GM19397 (cell line): Measurements from ENCODE around the gene ANKMY1.

ENCODE experiments used
- ATAC-seq: cut with Tn5 transposase; IDR thresholded peaks from one replicate; pipeline ENCODE4 v1.9.1; 2021; ENCODE audit warnings: mild to moderate bottlenecking, moderate library complexity; ENCODE audit not compliant: unreplicated experiment

Gene ANKMY1, protein sequence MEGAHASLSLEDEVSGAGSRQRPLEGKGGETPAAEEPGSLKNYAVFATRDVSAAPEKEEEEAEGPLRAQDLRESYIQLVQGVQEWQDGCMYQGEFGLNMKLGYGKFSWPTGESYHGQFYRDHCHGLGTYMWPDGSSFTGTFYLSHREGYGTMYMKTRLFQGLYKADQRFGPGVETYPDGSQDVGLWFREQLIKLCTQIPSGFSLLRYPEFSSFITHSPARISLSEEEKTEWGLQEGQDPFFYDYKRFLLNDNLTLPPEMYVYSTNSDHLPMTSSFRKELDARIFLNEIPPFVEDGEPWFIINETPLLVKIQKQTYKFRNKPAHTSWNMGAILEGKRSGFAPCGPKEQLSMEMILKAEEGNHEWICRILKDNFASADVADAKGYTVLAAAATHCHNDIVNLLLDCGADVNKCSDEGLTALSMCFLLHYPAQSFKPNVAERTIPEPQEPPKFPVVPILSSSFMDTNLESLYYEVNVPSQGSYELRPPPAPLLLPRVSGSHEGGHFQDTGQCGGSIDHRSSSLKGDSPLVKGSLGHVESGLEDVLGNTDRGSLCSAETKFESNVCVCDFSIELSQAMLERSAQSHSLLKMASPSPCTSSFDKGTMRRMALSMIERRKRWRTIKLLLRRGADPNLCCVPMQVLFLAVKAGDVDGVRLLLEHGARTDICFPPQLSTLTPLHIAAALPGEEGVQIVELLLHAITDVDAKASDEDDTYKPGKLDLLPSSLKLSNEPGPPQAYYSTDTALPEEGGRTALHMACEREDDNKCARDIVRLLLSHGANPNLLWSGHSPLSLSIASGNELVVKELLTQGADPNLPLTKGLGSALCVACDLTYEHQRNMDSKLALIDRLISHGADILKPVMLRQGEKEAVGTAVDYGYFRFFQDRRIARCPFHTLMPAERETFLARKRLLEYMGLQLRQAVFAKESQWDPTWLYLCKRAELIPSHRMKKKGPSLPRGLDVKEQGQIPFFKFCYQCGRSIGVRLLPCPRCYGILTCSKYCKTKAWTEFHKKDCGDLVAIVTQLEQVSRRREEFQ

DNA sequence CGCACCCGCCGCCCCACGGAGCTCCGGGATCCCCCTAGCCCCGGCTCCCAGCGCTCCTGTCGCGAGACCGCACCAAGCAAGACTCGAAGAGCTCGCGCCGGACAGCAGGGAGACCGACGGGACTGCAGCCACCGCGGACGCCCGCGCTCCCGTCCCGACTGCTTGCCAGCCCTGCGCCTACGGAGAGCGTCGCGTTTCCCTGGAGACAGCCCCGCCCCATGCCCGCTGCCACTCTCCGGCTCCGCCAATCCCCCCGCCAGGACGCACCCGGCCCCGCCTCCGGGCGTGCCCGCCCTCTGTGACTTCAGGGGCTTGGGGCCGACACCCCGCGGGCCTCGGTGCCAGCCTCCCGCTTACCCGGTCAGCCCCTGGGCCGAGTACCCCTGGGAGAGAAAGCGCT is at the start of gene ANKMY1:
TSS of gene ANKMY1 (minus strand) at position 181 of the 400 bp plus-strand sequence. CDS start 653 bp downstream, outside the sequence.
- no peak for ATAC-seq

DNA sequence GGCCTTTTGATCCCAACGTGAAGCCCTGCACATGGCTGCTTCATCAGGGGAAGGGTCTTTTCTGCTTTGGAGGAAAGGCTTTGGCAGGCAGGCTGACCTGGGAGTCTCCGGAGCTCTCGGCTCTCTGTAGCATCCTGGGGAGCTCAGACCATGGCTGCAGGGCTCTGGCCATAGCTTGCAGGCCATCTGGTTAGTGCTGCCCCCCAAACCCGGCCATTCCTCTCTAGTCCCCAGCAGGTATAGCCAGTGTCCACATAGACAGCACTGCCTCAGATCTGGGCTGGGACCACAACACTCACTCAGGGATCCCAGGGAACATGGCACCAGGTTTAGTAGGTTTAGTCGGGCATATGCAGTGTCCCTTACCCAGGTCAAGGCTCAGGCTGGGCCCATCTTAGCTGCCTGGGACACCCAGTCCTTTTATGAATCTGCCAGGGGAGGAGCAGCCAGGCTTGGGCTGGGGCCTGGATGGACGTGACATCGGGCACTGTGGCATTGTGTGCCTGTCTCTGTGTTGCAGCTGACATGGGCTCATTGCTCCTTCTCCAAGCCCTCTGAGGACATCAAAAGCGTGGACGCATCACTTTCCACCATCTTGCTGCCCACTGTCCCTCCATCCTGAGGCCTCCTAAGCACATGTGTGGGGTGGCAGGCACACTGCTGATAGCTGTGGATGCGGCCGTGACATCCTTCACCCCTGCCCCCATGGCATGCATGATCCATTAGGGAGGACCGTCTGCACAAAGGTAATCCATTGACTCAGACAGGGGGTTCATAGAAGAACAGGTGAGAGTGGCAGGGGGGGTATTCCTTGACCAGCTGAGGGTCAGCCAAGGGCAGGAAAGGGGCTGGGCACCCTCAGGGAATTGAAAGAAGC is 48.3 kb upstream of the ANKMY1 start:
- no peak for ATAC-seq

DNA sequence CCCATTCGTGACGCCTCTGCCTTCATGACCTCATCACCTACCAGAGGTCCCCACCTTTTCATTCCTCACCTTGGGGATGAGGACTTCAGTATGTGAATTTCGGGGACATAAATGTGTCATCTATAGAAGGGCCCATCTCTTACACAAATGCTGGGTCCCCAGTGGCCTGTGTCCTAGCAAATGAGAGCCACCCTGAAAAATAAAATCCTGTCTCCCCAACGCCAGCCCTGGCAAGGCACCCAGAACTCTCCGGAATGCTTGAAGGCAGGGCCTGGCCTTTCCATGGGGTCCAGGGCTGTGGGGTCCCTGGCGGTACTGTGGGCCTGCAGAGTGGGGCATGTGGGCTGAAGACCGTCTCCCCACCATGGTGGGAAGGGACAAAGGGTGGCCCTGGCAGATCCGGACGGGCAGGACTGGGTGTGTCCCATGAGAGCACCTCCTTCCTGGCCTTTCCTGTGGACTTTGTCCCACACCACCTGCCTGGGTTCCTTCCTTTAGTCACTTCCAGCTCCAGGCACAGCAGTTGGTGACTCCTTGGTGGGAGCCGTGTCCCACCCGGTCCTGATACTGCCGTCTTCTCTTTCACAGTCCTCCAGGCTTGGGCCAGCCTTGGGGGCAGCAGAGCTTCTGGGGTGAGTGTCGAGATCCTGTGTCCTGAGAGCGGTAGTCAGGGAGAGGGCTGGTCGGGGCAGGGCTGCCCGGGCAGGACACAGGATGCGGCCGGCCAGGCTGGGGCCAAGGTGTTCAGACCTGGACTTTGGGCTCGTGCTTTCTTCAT is 47.3 kb upstream of the ANKMY1 start:
- no peak for ATAC-seq

DNA sequence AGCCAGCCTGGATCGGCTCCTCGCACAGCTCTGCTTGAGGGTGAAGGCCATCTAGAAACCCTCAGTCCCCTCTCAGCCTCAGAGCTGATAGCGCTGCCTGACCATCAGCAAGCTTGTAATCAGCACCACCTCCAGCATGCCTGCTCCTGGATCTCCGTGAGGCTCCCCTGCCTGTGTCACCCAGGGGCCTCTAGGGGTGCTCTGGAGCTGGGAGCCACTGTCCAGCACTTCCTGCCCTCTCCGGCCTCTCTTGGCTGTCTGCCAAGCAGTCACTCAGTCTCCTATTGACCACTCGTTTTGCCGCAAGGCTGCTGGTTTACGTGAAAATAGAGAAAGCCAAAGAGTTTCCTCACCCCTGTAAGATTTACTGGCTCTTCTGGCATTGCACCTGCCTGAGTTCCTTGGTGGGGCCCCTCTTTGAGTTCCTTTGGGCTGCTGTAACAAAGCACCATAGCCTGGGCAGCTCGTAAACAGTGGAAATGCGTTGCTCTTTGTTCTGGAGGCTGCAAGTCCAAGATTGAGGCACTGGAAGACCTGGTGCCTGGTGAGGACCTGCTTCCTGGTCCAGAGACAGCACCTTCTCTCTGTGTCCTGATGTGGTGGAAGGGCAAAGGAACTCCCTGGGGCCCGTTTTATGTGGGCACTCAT is 46.6 kb upstream of the ANKMY1 start:
- no peak for ATAC-seq

DNA sequence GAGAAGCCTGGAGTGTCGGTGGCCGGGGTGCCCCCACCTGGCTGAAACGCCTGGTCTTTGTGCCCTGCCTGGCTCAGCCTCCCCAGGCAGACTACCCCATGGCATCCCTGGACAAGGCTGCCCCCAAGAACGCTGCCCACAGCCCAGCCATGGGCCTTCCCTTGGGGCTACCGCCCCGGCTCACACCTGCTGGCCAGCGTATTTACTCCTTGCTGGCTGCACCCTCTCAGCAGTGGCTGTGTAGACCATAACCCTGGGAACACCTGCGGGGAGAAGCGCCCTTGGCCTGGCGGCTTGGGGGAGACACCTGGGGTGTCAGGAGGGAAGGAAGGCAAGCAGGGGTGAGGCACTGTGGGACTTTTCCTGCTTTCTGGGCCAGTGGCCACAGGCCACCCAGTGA is 46.1 kb upstream of the ANKMY1 start:
- no peak for ATAC-seq

DNA sequence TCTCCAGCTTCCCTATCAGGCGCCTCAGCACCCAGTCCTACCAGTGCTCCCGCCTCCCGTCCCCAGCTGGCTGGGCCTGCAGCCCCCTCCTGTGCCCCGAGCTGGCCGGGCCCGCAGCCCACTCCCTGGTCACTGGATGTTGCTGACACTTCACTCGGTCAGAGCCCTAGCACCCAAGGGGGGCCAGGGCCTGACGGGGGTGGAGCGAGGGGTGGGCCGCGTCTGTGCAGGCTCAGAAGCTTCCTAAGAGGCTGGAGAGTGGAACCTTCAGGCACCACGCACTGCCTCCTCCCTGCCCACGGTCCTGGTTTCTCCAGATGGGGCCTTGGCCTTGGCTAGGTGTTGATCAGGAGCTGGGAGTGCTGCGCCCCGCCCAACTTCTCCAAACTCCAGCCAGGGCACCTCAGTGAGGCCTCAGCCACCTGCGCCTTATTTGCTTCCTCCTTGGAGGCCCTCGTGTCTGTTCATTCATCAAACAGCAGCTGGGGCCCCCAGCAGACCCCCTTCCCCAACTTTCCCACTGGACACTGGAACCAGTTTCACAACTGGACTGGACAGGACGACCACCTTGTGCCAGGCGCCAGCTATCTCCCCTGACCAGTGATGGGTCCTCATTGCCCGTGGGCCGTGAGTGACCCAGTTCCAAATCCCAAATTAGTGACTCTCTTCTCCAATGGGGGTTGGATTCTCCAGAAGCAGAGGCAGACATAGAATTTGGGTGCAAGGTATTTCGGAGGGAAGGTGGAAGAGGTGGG is 45.5 kb upstream of the ANKMY1 start:
- ATAC-seq = no peak

DNA sequence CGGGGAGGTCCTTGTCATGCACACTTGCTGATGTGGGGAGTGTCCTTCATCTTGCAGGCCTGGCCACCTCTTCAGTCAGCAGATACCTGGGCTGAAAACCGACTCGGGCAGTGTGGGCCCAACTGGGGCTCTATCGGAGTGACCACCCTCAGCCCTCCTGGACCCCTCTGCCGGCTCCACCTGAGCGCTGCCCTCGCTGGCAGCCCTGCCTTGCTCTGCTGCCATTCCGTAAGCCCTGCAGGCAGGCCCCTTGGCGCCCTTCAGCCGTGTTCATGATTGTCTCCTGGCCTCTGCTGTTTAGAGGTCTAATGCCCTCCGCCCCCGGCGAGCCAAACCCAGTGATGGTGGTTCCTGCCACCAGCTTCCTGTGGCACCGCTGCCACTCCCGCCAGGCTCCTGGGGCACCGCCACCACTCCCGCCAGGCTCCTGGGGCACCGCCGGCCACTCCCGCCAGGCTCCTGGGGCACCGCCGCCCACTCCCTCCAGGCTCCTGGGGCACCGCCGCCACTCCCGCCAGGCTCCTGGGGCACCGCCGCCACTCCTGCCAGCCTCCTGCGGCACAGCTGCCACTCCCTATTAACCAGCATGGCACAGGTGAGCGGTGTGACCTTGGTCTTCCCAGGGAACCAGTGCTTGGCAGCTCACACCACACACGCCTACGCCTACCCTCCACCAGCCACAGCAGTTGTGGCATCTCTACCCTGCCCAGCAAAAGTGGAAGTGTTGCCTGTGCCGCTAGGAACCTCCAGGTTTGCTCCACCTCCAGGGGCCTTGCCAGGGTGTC is 44.7 kb upstream of the ANKMY1 start:
- ATAC-seq = no peak

DNA sequence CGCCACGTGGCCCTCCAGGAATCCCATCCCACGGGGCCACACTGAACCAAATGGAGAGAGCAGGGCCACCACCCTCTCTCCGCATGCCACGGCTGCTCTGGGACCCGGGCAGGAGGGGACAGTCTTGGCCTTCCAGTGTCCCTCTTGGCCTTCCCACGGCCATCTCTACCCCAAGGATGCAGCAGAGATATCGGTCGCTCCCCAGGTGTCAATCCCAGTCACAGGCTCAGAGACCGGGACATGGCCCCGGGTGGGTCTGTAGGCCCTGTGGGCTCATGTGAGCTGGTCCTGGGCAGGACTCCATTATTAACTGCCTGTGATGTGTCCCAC is 44.0 kb upstream of the ANKMY1 start:
- no peak for ATAC-seq

DNA sequence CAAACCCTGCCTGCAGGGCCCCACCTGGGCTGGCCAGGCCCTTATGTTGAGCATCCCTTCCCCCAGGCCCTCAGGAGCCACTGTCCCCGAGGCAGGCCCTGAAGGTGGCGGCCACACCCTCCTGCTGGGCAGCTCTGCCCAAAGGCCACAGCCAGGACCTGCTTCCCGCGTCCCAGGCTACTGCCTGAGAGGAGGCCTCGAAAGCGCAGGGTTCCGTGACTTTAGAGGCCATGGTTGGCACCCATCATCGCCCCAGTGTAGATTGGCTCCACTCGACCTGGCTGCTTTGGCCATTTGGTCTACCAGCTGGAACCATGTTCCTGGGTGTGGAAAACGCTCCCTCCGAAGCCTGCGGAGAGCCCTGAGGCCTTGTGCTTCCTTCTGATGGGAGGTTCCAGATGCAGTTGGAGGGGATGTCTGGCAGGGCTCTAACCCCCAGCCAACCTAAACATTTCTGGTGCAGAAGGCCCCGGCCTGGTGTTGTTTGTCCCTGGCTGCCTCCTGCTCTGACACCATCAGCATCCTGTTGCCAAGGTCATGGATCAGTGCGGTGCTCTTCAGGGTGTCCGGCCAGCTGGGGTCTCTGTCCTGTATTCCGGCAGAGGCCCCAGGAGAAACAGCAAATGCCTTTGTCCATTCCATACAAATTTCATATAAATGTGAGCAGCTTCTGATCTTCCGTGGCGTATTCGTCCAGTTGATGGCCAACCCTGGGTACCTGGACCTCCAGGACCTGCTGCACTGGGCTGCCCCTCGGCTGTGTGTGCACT is 43.5 kb upstream of the ANKMY1 start:
- no peak for ATAC-seq

DNA sequence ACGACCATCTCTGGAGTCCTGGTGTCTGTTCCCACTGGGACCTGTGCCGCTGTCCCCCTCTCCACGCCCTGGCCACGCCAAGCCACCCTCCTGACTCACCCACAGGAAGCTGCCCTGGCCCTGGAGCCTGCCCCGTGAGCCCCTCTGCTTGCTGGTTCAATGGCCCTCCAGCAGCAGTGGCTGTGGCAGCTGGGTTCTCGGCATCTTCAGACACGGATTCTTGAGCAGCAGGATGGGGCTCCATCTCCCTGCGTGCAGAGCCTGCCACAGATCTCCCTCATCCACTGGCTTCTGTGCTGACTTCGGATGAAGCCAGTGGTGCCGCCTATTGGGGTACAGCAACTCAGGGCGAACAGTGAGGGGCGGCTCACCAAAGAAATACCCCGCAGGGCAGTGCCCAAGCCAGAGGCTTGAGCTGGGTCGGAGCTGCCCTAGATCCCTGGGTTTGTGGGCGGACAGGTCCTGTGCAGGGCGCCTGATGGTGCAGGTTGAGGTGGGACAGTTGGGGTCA is 42.7 kb upstream of the ANKMY1 start:
- ATAC-seq = no peak

DNA sequence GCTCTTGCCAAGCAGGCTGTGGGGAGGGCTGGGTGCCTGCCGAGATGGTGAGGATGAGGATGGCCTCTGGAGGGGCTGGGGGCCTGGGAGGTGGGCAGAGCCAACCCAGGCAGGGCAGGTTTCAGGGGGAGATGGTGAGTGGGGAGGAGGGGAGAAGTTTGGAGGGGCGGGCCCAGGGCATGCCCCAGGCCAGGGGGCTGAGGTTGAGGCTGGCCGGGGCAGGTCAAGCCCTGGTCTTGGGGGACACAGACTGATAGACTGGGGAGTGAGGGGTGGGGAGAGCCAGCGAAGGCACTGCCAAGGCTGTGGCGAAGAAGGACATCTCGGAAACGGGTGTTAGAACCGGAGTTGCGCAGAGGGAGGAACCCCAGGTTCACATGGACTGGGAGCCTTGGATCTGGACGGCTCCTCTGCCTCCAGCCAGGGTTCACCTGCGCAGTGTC is 41.4 kb upstream of the ANKMY1 start:
- no peak for ATAC-seq

DNA sequence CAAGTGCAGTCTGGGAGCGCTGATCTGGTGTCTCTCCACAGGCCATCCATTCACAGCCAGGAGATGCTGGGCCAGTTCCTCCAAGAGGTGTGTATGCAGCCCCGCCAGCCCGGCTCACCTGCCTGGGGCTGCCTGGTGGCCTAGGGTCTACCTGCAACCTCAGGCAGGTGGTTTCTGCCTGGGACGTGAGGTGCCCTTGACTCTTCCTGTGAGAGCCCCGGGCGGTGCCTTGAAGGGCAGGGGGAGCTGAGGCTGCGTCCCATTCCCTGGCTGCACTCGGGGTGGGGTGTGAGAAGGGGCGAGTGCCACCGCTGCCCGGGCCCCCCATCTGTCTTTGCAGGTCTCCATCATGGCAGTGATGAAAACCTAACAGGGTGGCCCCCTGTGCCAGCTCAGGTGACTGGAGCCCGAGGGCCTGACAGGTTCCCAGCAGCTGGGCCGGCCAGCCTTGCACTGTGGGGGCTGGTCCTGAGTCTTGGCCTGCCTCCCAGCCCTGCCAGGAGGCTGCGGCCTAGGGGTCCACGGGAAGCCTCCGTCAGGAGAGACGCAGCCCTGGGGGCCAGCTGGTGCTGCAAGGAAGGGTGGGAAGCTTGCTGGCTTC is 40.6 kb upstream of the ANKMY1 start:
- ATAC-seq = no peak

DNA sequence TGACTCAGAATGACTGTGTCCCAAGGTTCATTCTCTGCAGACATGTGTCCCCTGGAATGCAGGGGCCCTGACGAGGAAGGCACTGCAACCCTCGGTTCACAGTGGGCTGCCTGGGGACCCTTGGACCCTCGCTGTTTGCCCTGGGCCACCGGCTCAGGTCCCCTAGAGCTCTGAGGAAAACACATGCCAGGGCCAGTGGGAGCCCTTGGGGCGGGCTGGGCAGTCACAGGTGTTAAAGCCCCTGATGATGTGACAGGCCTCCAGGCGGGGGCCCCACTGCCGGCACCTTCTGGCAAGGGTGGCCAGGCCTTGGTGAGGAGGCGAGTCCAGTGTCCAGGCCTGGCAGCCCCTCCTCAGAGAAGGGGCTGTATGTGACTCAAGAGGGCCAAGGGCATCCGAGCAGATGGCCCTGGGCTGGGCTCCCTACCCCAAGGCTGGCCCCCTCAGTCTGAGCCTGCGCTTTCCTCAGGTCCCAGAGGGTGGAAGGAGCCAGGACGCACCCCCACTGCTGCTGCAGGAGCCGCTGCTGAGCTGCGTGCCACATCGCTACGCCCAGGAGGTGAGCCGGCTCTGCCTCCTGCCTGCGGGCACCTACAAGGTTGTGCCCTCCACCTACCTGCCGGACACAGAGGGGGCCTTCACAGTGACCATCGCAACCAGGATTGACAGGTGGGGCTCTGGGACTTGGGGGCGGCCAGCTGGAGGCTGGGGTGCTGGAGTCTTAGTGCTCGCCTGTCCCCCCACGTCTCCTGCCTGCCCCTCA is 39.8 kb upstream of the ANKMY1 start:
- no peak for ATAC-seq

DNA sequence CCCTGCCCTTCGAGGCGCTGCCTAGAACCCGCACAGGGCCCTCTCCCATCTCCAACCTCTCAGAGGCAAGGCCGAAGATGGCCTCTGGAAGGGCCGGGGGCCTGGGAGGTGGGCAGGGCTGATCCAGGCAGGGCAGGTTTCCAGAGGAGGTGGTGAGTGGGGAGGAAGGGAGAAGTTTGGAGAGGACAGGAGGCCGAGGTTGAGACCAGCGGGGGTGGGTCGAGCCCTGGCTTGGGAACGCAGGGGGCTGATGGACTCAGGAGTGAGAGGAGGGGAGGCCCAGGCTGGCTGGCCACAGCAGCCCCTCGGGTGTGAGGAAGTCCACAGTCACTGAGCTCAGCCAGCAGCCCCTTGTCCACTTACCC is 39.2 kb upstream of the ANKMY1 start:
- no peak for ATAC-seq

DNA sequence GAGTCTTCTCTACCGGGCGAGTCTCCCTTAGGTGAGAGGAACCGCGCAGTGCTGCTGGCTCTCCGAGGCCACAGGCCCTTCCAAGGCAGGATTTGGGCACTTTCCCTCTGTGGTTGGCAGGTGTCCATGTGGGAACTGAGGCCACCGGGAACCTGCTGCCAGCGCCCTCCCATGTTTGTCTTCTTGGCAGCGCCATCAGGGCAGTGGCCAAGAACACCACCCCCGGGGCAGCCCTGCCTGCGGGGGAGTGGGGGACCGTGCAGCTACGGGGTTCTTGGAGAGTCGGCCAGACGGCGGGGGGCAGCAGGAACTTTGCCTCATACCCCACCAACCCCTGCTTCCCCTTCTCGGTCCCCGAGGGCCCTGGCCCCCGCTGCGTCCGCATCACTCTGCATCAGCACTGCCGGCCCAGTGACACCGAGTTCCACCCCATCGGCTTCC is 38.7 kb upstream of the ANKMY1 start:
- ATAC-seq = no peak

DNA sequence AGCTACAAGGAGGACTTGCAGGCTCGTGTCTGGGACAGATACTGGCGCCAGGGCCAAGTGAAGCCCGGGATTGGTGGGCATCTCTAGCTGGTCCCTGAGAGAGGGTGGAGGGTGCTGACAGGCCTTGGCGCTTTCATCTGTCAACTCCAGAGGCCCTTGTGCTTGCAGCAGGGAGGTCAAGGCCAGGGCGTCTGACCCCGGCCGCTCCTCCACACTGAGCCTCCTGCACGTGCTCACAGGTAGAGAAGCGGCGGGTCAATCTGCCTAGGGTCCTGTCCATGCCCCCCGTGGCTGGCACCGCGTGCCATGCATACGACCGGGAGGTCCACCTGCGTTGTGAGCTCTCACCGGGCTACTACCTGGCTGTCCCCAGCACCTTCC is 38.3 kb upstream of the ANKMY1 start:
- no peak for ATAC-seq
